NCI-H2227 treated with DMSO at 0.1 percent for 48 hours (cell line): ENCODE measurements around the gene SYNPO.

ENCODE experiments used
- DNase-seq: peaks from one replicate; lab custom pipeline; 2025; lab: John Stamatoyannopoulos, UW

SYNPO gene

DNA sequence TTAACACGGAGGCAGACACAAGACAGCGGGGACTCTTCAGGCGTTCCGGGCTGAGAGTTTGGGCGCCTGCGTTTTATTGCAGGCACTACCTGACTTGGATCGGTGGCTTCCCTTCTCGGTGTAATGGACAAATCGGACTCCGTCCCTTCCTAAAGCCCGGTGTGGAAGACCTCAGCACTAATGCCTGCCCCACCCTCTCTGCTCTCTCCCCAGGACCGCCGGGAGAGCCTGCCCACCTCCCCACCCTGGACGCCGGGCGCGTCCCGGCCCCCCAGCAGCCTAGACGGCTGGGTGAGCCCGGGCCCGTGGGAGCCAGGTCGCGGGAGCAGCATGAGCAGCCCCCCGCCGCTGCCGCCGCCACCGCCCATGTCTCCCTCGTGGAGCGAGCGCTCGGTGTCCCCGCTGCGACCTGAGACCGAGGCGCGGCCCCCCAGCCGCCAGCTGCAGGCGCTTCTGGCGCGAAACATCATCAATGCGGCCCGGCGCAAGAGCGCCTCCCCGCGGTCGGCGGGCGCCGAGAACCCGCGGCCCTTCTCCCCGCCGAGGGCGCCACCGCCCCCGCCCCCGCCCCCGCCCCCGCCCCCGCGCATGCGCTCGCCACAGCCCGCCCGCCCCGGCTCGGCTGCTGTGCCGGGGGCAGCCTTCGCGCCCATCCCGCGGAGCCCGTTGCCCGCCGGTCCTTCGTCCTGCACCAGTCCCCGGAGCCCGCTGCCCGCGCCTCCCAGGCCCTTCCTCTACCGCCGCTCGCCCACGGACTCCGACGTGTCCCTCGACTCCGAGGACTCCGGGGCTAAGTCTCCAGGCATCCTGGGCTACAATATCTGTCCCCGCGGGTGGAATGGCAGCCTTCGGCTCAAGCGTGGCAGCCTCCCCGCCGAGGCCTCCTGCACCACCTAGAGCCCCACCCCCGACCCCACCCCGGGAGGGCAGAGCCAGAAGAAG lies 16.0 kb downstream of the SYNPO start:
- peak; percentile 61 for DNase-seq

- DNase-seq: no peak
Measured at GRCh38 chr5:150658121-150658520, 17.7 kb downstream of the SYNPO start.

- no peak for DNase-seq
Measured at GRCh38 chr5:150658699-150659265, 18.3 kb downstream of the SYNPO start.

GRCh38 chr5:150659360-150660107 lies 19.1 kb downstream of the SYNPO start:
- DNase-seq: no peak

- DNase-seq: no peak
Measured at GRCh38 chr5:150660108-150660831, 19.8 kb downstream of the SYNPO start.

- DNase-seq: no peak
Measured at GRCh38 chr5:150661086-150661485, 20.6 kb downstream of the SYNPO start, which contains the start of gene MYOZ3. Gene MYOZ3, plus strand, starts transcription at chr5:150661251. Its CDS starts 1,691 bp downstream, at chr5:150662942.

DNA sequence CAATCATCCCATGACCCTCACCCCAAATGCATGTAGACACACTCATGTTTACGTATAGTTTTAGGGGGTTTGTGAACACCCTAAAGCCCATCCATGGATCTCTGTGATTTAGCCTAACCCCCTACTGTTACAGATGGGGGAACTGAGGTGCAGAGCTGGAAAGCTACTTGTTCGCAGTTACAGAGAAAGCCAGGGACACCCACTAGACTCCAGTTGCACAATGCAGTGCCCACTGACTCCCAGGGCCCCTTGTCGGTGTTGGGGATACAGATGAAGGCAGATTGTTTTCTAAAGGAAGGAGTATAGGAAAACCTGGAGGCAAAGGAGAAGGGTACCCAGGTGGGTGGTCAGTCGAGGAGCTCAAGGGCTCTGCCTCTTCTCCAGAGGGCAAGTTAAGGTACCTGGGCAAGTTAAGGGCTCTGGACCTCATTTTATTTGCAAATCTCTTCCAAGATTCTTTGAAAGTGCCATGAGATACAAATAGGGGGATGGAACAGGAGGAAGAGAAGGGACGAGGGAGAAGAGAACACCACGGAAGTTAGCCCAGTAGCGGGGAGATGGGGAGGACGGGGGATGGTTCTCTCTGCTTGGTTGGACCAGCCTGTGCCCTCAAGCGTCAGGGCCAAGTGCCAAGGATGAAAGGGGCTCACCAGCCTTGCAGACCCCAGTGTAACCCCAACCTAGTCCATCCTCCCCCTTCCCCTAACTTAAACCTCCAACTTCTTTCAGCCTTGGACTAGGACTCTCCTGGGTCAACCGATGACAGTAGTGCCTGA lies 21.5 kb downstream of the SYNPO start:
- DNase-seq: no peak

DNA sequence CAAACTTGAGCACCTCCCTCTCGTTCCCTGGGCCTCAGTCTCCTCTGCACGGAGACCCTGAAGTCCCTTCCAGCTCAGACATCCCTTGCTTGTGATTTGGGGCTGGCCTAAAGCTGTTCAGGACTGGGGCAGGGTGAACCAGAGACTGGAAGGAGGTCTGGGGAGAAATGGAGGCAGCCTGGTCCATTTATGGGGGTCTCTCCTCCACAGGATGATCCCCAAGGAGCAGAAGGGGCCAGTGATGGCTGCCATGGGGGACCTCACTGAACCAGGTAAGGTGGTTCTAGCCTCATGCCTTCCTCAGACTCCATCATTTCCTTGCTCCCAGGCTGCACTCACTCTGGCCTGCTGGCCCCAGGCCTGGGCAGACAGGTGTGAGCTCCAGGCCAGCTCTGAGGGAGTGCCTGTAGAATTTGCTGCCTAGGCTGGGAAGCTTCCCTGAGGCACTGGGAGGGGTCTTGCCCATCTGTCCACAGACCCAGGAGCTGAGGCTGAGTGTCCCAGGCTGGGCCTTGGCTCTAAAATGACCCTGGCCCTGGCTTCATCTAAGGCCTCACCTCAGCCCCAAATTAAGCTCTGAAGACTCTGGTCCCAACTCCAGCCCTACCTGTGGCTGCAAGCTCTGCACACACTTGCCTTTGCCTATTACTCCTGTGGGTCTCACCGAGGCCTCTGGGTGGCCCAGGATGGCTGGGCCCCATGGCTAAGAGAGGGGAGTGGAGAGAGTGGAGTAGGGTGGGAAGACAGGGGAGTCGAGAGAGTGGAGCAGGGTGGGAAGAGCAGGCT lies 22.5 kb downstream of the SYNPO start:
- DNase-seq: no peak

GRCh38 chr5:150663936-150664335 lies 23.5 kb downstream of the SYNPO start:
- DNase-seq: no peak

- DNase-seq: no peak
Measured at GRCh38 chr5:150665044-150665443, 24.6 kb downstream of the SYNPO start.

GRCh38 chr5:150670275-150670947 lies 30.0 kb downstream of the SYNPO start:
- no peak for DNase-seq

GRCh38 chr5:150670948-150671310 lies 30.5 kb downstream of the SYNPO start:
- DNase-seq: no peak

- no peak for DNase-seq
Measured at GRCh38 chr5:150671509-150672236, 31.2 kb downstream of the SYNPO start.

DNA sequence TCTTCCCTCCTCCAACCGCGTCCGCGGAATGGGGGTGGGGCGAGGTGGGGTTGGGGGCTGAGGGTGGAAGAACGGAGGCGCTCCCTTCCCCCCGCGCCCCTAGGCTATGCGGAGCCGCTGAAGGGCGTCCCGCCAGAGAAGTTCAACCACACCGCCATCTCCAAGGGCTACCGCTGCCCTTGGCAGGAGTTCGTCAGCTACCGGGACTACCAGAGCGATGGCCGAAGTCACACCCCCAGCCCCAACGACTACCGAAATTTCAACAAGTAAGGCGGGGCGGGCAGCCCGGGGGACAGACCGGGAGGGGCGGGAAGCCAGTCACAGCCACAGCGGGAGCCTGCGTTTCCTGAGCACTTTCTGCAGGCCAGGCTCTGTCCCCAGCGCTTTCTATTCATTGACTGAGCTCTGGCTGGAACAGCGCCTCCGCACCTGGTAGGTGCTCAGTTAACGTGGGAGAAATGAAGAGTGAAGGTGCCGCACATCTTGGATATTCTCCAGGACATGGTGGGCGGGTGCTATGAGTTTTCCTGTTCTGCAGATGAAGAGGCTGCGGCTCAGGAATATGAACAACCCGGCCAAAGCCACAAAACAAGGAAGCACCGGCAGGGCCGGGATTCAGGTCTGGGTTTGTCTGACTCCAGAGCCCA lies 31.9 kb downstream of the SYNPO start:
- DNase-seq: no peak

- no peak for DNase-seq
Measured at GRCh38 chr5:150672884-150673275, 32.4 kb downstream of the SYNPO start.

- DNase-seq: no peak
Measured at GRCh38 chr5:150674341-150674821, 33.9 kb downstream of the SYNPO start.

- no peak for DNase-seq
Measured at GRCh38 chr5:150675069-150675468, 34.6 kb downstream of the SYNPO start.

DNA sequence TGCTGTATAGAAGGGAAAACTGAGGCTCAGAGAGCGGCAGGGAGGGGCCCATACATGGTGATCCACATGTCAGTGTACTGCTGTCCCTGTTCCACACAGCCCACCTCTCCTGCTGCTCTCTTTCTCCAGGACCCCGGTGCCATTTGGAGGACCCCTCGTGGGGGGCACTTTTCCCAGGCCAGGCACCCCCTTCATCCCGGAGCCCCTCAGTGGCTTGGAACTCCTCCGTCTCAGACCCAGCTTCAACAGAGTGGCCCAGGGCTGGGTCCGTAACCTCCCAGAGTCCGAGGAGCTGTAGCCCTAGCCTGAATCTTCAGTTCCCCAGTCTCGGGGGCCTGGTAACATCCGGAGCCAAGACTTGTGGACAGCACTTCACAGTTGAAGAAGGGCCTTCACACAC lies 36.1 kb downstream of the SYNPO start:
- no peak for DNase-seq

DNA sequence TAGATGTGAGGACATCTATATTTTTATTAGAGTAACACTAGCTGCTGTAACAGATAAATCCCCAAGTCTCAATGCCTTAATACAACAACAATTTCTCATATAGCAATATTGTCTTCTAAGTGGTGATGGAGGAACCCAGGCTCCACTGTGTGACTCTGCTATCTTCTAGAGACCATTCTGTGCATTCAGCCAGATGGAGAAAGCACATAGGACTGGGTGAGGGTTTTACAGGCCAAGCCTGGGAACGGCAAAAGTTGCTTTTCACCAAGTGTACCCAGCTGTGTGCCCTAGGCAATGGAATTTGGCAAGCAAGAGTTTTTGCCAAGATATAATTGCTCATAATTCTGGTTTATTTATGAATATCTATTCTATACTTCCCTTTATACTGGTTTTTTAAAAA lies 48.7 kb downstream of the SYNPO start:
- DNase-seq: no peak
